HG02623 (cell line): ENCODE measurements around the gene STARD3.

Experiments used
- ATAC-seq: cut with Tn5 transposase; IDR thresholded peaks from one replicate; pipeline ENCODE4 v1.9.1; 2021; ENCODE audit warnings: moderate library complexity; ENCODE audit not compliant: unreplicated experiment

Gene STARD3

DNA sequence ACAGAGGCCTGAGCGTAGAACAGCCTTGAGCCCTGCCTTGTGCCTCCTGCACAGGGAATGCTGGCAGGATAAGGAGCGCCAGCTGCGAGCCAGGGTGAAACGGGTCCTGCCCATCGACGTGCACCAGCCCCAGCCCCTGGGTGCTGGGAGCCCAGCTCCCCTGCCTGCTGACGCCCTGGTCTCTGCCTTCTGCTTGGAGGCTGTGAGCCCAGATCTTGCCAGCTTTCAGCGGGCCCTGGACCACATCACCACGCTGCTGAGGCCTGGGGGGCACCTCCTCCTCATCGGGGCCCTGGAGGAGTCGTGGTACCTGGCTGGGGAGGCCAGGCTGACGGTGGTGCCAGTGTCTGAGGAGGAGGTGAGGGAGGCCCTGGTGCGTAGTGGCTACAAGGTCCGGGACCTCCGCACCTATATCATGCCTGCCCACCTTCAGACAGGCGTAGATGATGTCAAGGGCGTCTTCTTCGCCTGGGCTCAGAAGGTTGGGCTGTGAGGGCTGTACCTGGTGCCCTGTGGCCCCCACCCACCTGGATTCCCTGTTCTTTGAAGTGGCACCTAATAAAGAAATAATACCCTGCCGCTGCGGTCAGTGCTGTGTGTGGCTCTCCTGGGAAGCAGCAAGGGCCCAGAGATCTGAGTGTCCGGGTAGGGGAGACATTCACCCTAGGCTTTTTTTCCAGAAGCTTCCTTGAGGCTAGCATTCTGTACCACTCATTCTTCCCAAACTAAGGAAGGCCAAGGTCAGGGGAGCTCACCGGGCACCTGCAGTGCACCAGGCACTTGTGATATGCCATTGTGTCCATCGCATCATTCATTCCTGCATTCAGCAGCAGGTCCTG is 33.2 kb downstream of the STARD3 start:
- ATAC-seq: no peak

DNA sequence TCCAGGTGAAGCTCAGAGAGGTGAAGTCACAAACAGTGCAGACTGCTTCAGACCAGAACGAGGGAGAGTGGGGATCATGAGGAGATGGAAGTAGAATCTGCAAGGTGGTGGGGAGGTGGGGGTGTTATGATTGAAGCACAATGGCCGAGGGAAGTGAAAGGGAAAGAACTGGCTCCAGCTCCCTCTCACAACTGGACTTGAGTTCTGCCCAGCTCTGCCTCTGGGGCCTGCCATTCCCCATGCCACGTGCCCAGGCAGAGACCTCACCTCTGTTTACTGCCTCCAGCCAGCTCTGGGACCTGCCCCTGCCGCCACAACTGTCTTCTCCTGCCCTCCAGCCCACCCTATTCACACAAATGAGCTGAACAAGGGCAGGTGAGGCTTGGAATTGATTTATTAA is 33.8 kb downstream of the STARD3 start:
- no peak for ATAC-seq

DNA sequence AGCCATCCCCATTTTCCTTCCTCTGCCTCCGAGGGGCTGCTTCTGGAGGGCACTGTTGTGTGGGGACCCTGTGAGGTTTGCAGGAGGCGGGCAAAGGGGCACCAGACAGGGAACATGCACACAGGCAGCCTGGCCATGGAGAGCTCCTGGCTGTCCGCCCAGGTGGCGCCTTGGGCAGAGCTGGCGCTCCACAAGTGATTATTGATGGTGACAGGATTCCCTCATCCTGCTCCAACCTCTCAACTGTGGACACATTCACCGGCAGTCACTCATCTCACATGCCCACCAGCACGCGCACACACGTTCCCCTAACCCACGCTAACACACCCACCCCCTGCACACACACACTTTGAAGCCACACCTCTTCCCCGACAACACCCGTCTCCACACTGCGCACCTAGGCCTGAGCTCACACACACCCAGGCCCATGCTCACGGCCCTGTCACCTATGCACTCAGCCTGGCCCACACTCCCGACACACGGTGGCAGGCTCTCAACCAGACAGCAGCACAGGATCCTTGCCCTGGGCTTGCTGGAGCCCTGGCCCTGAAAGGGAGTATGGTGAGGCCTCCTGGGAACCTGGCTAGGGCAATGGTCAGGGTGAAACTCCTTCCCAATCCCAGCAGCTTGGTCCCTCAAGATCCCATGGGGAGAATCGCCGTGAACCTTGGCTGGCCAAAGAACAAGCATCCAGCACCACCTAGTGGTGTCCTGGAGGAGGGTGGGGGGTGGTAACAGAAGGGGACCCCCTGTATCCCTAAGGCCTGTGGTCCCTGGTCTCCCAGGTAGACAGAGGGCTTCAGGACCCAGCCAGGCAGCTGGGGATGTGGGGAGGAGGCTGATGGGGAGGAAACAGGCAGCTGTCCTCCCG is 34.9 kb downstream of the STARD3 start:
- no peak for ATAC-seq

DNA sequence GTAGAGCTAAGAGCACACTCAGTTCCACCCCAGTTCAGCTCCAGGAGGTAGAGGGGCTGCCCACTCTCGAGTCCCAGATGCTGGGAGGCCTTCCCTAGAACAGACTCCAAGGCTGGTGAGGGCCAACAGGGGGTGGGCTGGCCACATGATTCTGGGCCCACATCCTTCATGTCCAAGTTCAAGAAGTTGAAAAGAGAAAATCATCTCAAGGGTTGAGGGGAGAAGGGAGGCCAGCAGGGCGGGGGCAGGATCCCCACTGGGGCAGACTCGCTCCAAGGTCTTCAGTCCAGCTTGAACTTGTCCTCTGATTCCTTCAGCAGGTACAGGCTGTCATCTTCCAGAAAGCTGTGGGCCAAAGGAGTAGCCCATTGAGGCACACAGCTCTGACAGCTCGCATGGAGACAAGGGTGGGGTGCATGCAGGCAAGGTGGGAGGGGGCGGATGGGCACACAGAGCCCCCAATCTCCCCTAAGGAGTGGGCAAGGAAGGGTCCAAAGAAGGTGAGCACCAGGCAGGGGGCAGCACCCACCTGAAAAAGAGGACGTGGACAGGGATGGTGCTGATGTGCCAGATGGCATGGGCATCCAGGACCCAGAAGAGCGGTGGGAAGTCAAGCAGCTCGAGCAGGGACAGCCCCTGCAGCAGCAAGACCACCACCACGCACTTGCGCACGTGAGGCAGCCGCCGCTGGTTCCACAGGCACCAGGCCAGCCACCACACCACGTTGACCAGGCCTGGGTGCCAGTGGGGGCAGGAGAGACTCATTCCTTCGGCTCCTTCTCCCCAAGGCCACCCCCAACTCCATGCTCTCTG is 35.8 kb downstream of the STARD3 start:
- ATAC-seq: no peak

DNA sequence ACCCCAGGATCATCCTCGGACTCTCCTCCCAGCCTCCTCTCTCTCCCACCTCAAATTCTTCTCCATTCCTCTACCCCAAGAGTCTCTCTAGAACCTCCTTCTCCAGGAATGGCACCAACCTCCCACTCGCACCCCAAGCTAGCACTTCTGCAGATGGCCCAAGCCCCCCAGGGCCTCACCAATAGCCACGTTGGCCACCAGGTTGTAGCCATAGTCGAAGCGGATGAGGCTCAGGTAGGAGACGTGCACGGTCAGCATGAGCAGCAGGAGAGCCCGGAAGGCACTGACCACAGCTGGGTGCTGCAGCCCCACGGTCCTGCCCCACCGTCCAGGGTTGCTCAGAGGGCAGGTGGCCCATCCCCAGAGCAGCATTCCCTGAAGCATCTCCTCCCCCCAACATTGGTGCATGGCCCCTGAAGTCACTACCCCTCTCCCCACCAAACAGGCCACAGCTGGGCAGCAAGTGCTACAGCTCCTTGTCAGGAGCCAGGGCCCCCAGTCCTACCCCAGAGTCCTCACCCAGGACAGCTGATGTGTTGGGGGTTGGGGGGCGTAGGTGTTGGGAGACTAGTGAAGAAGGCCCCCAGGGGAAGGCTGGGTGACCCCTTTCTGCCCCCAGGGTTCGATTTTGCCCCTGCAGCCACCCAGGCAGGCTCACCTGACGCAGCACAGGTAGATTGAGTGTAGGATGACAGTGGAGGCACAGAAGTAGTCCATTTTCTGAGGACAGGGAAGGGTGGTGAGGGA is 36.6 kb downstream of the STARD3 start:
- ATAC-seq: no peak

DNA sequence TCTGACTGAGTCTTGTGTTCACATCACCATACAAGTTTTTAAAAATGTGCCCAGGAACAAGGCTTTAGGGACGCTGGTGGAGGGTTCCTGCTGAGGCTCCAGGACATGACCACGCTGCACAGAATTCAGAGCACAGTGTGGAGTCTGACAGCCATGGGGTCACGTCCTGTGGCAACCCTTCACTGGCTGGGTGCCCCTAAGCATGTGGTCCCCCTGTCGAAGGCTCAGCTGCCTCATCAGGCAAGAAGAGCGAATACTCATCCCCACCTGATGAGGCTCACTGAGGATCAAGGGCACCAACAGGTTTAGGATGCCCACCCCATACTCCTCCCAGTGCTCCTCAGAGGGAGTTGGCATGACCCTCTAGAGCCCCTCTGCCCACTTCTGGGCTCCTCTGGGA is 37.2 kb downstream of the STARD3 start:
- no peak for ATAC-seq

DNA sequence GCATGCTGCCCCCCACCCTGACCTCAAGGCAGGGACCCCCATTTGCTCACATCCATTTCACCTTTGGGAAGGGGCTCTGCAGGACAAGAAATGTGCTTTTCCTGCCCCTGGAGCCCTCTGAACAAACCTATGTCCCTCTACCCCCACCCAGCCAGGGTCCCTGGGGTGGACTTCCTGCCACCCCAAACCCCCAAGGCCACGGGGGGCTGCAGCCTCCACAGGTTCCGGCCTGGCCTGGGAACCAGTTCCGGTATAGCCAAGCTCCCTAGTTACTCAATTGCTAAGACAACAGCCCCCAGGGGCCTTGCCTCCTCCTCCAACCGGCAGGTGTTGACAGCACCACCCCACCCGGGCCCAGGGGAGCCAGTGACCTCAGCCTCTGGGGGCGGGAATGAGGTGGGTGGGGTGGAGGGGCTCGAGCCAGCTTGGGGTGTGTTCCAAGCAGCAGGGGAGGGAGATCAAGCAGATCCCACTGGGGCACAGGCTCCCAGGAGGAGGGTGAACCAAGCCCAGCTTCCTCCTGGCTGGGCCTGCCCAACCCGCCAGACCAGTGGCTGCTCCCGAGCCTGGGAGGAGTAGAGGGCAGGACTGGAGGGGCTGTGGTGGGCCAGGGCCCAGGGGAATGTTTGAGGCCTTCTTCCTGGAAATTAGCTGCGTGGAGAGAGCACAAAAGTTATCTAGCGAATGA is 37.9 kb downstream of the STARD3 start:
- ATAC-seq: no peak

DNA sequence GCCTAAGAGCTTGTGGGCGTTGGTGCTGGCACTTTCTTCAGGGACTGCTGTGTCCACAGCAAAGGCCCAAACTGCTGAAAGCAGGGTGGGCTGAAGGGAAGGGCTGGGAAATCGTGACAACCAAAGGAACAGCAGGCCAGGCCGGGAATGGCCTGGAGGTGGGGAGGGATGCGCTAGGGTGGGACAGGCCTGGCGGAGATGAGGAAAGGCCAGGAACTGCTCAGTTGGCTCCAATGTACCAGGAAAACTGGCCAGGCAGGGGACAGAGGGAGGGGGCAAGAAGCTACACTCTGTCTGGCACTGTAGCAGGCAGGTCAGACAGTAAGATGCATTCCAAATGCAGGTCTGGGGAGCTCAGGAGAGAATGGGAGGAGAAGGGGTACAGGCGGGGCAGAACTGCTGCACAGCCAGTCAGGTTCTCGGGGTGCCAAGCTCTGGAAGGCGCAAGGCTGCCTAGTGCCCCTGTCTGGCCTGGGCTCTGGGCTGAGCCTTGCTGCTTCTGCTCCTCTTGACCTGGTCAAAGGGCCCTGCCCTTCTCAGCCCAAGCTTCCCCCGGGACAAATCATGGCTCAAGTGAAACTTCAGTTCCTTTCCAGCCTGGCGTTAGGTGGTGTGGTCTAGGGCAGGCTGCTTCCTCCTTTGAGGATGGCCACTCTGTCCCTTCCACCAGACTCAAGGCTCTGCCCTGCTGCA is 38.6 kb downstream of the STARD3 start:
- no peak for ATAC-seq

DNA sequence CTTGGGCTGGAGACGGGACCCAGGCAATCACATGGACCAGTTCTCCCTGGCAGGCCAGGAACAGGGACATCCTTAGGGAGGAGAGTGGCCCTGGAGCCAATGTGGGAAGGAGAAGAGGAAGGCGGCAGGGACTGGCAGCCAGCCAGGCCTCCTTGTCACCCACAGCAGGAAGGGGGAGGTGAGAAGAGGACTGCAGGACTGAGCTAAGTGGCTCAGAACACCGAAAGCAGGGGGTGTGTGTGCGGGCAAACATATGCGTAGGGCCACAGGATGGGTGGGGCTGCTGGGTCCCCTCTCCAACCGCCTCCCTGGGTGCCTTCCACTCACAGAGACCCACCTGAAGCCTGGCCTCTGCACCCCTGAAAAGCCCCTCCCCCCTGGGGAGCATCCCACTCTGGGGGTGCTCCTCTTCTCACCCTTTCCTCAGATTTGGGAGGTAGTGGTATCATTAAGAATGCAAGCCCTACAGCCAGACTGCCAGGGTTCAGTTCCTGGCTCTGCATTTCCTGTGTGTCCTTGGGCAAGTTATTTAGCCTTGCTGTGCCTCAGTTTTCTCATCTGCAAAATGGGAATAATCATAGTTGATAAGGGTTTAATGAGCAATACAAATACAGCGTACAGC is 39.4 kb downstream of the STARD3 start:
- ATAC-seq: no peak

DNA sequence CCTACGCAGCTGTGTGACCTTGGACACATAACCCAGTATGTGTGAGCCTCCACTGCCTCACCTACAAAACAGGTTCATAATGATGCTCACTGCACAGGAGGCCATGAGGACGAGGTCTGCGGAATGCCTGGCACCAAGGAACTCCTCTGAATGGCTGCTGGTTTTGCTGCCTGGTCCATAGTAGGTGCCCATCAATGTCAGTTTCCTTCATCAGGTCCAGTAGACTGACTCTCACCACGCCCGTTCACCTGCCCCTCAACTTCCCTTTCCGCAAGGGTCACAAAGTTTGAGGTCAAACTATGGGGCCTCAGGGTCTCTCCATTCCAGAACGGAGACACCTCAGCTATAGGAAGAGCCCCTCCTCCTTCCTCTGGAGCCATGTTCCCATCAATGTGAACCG is 40.1 kb downstream of the STARD3 start:
- no peak for ATAC-seq

DNA sequence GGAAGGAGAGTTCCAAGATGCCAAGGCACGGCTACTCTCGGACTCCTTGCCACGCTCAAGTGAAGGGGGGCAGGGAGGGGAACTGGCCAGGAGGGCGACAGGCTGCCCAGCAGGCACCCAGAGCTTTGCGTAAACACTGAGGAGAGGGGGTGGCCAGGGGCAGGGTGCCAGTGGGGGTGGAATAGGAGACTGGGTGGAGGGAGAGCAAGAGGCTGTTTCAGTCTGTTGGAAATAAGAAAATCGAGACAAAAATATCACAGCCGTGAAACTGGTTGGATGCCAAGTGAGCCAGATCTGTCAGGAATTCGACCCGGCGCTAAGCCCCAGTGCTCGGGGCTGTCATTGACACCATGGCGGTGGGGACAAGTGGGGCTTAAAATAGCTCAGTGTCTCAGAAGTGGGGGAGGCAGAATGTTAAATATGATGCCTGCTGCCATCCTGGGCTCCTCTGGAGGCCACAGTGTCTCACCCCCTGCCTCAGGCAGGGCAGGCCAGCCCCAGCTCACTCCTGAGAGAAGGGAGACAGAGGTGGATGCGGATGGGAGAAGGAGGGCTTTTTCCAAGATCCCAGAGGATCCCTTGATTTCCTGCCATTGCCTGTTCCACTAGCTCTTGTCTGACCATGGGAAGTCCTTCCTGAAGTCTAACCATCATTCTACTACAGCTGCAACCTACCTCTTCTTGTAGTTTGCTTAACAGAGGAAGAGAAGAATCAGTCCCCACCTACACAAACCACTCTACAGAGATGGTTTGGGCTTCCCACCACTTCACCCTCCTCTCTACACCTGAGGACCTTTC is 40.8 kb downstream of the STARD3 start:
- ATAC-seq: no peak

DNA sequence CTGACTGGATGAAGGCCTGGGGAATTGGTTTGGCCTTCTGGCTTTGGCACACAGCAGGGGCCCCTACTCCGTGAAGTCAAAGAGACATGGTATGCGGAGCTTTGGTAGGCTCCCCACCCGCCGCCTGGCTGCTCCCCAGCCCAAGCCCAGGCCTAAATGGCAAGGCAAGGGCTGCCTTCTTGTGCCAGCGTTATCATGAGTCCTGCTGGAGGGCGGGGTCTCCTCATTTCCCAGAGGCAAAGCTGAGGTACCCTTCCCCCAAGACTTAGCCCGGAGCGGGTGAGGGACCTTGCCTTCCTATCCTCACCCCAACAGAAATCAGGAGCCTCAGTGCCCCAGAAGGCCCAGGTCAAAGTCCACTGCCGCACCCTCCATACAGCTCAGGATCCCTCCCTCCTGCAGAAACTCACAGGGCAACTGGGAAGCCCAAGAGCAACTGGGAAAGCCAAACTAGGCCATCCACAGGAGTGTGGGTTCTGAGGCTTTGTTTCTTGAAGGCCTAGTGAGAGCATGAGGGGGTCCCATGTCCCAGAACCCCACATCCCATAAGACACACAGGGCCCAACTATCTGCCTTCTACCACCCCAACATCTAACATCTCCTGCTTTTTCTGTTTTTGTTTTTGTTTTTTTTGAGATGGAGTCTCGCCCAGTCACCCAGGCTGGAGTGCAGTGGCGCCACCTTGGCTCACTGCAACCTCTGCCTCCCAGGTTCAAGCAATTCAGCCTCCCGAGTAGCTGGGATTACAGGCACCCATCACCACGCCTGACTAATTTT is 41.6 kb downstream of the STARD3 start:
- no peak for ATAC-seq

DNA sequence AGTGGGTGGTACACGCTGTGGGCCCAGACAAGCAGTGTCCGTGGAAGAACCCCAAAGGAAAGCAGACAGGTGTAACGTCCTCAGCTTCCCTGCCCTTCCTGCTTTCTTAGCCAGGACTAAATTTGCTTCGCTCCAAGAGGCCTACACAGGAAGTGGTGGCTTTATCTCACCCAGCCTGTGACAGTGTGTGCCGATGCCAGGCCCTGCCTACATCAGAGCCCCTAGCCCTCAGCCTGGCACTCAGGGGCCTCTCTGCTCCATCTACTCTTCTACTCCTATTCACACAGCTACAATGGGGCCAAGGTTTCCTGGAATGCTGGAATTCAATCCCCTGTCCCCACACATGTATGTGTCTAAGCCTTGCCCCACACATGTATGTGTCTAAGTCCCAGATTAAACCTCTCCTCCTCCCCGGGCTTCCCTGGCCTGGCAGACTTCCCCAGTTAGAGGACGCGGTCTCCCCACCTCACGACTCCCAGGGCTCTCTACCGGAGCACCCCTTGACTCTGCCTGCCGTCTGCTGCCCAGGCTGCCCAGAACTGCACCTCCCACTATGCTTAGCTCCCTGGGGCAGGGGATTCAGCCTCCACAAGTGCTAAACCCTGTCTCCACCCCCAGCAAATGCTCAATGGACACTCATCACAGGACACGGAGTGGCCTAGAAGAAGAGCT is 42.7 kb downstream of the STARD3 start:
- no peak for ATAC-seq

DNA sequence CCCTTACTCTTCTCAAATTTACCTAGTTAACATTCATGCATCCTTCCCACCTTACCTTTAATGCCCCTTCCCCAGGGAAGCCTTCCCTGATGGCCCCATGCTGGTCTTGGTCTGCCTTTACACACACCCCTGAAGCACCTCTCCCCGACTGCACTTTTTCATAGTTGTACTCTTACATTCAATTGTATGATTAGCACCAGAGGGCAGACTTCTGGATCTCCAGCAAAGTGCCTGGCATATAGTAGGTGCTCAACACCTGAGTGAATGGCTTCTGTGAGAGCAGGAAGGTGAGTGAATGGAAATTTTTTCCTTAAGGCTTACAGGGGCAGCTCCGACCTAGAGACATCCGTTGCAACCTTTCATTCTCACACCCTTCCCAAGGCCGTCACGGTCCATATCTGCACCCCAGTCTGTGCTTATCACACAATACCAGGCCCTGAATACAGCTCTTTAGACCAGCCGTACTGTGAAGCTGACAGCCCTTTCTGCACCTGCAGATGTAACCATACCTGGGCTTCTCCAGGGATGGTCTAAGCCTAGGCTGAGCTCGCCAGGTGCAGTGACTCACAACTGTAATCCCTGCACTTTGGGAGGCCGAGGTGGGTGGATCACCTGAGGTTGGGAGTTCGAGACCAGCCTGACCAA is 46.5 kb downstream of the STARD3 start:
- no peak for ATAC-seq

DNA sequence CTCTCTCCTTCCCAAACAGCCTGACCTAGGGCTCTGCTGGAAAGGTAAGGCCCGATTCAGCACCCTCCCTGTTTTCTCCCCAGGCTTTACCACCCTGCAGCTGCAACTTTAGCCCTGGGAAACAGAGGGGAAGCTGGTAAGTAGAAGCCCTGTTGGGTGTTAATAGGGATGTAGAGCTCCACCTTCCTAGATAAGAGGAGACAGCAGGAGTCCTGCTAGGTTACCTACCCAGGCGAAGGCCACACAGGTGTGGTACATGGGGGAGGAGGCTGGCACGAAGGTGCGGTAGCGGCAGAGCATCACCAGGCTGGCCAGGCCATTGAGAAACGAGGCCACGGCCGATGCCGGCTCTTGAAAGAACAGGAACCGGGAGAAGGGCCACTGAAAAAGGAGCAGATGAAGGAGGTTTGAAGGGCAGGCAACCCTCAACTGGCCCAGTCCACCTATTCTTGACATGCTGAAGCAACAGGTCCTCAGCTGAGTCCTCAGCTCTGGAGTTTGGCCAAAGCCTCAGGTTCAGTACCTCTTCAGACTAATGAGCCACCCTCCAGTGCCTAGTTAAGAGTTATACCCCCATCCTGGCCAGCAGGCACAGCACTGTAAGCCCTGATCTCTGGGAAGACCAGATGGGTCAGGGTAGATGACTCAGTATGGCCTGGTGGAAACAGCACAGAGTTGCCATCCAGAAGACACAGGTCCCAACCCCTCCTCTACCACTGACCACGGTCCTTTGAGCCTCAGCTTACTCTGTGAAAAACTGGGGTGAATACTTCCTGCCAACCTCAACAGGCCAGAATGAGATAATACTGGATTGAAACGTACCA is 47.6 kb downstream of the STARD3 start:
- ATAC-seq: no peak
